HepG2 (cell line): ENCODE results near the gene RBM47.

Source experiments
- HCFC1 ChIP-seq: fragments of 150-350 bp; IDR thresholded peaks from 2 replicates; pipeline ENCODE4 v1.6.1; 2014; ENCODE audit warnings: low read depth, low read length
- KDM1A ChIP-seq: IDR thresholded peaks from 2 replicates; pipeline ENCODE4 v1.6.1; 2016; ENCODE audit warnings: missing compliant biosample characterization
- POGK ChIP-seq: sonication (generic); formaldehyde crosslinking; conservative IDR thresholded peaks from 2 replicates; pipeline ENCODE4 v1.8.0; 2022; ENCODE audit warnings: mild to moderate bottlenecking, moderate library complexity, missing genetic modification reagents
- POLR2A ChIP-seq, 2 experiments: IDR thresholded peaks; 2 replicates each; pipeline ENCODE4 v1.6.1; 2011; ENCODE audit warnings: low read depth in 2 of 2, low read length in 2 of 2, mild to moderate bottlenecking in 1 of 2, moderate library complexity in 1 of 2; ENCODE audit not compliant: insufficient read depth in 1 of 2
- POLR2G ChIP-seq: fragments of 200-400 bp; formaldehyde crosslinking; IDR thresholded peaks from 2 replicates; pipeline ENCODE4 v1.6.1; 2018; ENCODE audit warnings: mild to moderate bottlenecking, low read depth, low read length, moderate library complexity
- STAG1 ChIP-seq: sonication (generic); formaldehyde crosslinking; IDR thresholded peaks from 2 replicates; pipeline ENCODE4 v1.4.0; 2020; ENCODE audit warnings: missing genetic modification reagents
- U2AF2 ChIP-seq: fragments of 200-400 bp; formaldehyde crosslinking; IDR thresholded peaks from 2 replicates; pipeline ENCODE4 v1.6.1; 2017; ENCODE audit warnings: low read depth, mild to moderate bottlenecking, low read length
- ZSCAN20 ChIP-seq: sonication (generic); formaldehyde crosslinking; IDR thresholded peaks from 2 replicates; pipeline ENCODE4 v1.4.0; 2020; ENCODE audit warnings: missing genetic modification reagents, mild to moderate bottlenecking, borderline replicate concordance

DNA sequence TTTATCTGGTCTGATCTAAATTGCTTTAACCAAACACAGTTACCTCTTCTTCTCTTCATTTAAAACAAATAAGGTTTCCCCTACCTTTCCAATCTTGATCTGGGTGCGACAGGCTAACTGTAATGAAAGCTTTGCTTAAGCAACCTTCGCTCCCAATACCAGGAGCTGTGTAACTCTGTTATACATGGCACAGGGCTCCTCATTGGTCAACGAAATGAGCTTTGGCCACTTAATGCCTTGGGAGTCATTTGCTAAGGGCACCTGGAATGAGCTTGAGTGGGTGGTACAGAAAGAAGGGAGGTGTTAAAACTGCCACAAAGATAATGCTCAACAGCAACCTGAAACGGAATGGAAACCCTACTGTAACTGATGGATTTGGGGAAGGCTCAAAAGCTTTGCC lies 154.1 kb downstream of the RBM47 start:
- TF ChIP-seq POGK (CRISPR knock-in tag) (no peak), ZSCAN20 (CRISPR knock-in tag) (no peak), POLR2A (IDR thresholded peaks at IDR 0.05; ENCODE audit: insufficient read depth in 1 of 2, low read depth in 2 of 2, low read length in 2 of 2) (no peak), KDM1A (CRISPR knock-in tag) (no peak), STAG1 (CRISPR knock-in tag) (no peak), POLR2G (no peak), HCFC1 (no peak), U2AF2 (no peak)
